GM23338 (cell line): Measurements from ENCODE around the gene TXLNB. TPM values are rescaled to one million over a fixed set of nuclear protein-coding genes. Genes with fewer than 3 reads are reported as not detected.

ENCODE experiments used
- ATAC-seq: fragments of 200-7000 bp; cut with Tn5 transposase; 3 replicates; pipeline ENCODE4 v1.9.1; 2020
- DNase-seq: peaks from one replicate; pipeline ENCODE4 v3.0.0-alpha.2; 2015; ENCODE audit warnings: low spot score
- H2AFZ ChIP-seq: fragments of 200-600 bp; sonication (generic); 2 replicates; pipeline ENCODE4 v1.8.0; 2016; ENCODE audit warnings: antibody characterized with exemption, mild to moderate bottlenecking, moderate library complexity
- H3F3A ChIP-seq: fragments of 200-600 bp; sonication (generic); replicated peaks from 2 replicates; pipeline ENCODE4 v1.8.0; 2017; ENCODE audit warnings: antibody characterized with exemption, mixed run types, low read depth
- H3K27ac ChIP-seq: fragments of 200-600 bp; sonication (generic); 2 replicates; pipeline ENCODE4 v1.6.1; 2016; ENCODE audit warnings: low read depth
- H3K27me3 ChIP-seq: fragments of 200-600 bp; sonication (generic); 2 replicates; pipeline ENCODE4 v1.8.0; 2016; ENCODE audit warnings: mild to moderate bottlenecking, mixed run types, moderate library complexity; ENCODE audit not compliant: insufficient read depth
- H3K36me3 ChIP-seq: fragments of 200-600 bp; sonication (generic); 2 replicates; pipeline ENCODE4 v1.8.0; 2016; ENCODE audit warnings: mild to moderate bottlenecking; ENCODE audit not compliant: insufficient read depth
- H3K4me1 ChIP-seq: fragments of 200-600 bp; sonication (generic); 2 replicates; pipeline ENCODE4 v1.8.0; 2016; ENCODE audit warnings: mild to moderate bottlenecking, moderate library complexity; ENCODE audit not compliant: insufficient read depth
- H3K4me2 ChIP-seq: fragments of 200-600 bp; sonication (generic); 2 replicates; pipeline ENCODE4 v1.7.1; 2017; ENCODE audit warnings: mixed run types
- H3K4me3 ChIP-seq: fragments of 200-600 bp; sonication (generic); 2 replicates; pipeline ENCODE4 v1.6.1; 2016; ENCODE audit warnings: mixed run types
- H3K79me2 ChIP-seq: fragments of 200-600 bp; sonication (generic); replicated peaks from 2 replicates; pipeline ENCODE4 v1.8.0; 2017; ENCODE audit warnings: mild to moderate bottlenecking; ENCODE audit not compliant: insufficient read depth
- H3K9me2 ChIP-seq: fragments of 200-600 bp; sonication (generic); 2 replicates; pipeline ENCODE4 v1.8.0; 2017; ENCODE audit not compliant: insufficient read depth
- H4K20me1 ChIP-seq: fragments of 200-600 bp; sonication (generic); replicated peaks from 2 replicates; pipeline ENCODE4 v1.8.0; 2017; ENCODE audit warnings: mild to moderate bottlenecking; ENCODE audit not compliant: insufficient read depth
- H3K27ac Mint-ChIP-seq: 2 replicates; pipeline ENCODE4 v1.8.0; 2020; ENCODE audit warnings: inconsistent platforms, mild to moderate bottlenecking, moderate library complexity, mixed read lengths
- H3K27me3 Mint-ChIP-seq: 3 replicates; pipeline ENCODE4 v1.8.0; 2022; ENCODE audit warnings: low read depth, mild to moderate bottlenecking, moderate library complexity, mixed read lengths, inconsistent platforms; ENCODE audit not compliant: insufficient read depth, poor library complexity
- H3K36me3 Mint-ChIP-seq: 3 replicates; pipeline ENCODE4 v1.8.0; 2021; ENCODE audit warnings: low read depth, mild to moderate bottlenecking, inconsistent platforms, moderate library complexity, mixed read lengths
- H3K4me1 Mint-ChIP-seq: 3 replicates; pipeline ENCODE4 v1.8.0; 2020; ENCODE audit warnings: mild to moderate bottlenecking, inconsistent platforms, mixed read lengths
- H3K4me3 Mint-ChIP-seq: 3 replicates; pipeline ENCODE4 v1.8.0; 2021; ENCODE audit warnings: moderate library complexity, mild to moderate bottlenecking, inconsistent platforms, mixed read lengths
- H3K9me3 Mint-ChIP-seq: 3 replicates; pipeline ENCODE4 v1.8.0; 2020; ENCODE audit warnings: moderate library complexity, mild to moderate bottlenecking, inconsistent platforms, mixed read lengths
- CREB1 ChIP-seq: fragments of 250-450 bp; sonication (Bioruptor Pico); IDR thresholded peaks from 2 replicates; pipeline ENCODE4 v1.5.0; 2020; ENCODE audit warnings: low read depth, mild to moderate bottlenecking, moderate library complexity
- CTCF ChIP-seq, 2 experiments: fragments of 200-600 bp in 1 of 2; sonication (generic) in 1 of 2; conservative IDR thresholded peaks; 2 replicates each; pipeline versions ENCODE4 v1.5.1 to v1.6.1; 2016 to 2017; ENCODE audit warnings: antibody characterized with exemption in 2 of 2, low read depth in 2 of 2, mild to moderate bottlenecking in 2 of 2, moderate library complexity in 1 of 2
- EZH2 ChIP-seq: fragments of 200-600 bp; sonication (generic); IDR thresholded peaks from one replicate; pipeline ENCODE4 v1.8.0; 2017; ENCODE audit warnings: antibody characterized with exemption, mild to moderate bottlenecking, low read depth; ENCODE audit not compliant: unreplicated experiment
- JUNB ChIP-seq: IDR thresholded peaks from one replicate; pipeline ENCODE4 v1.6.1; 2016; ENCODE audit warnings: antibody characterized with exemption; ENCODE audit not compliant: unreplicated experiment
- NANOG ChIP-seq: IDR thresholded peaks from 2 replicates; pipeline ENCODE4 v1.6.1; 2016; ENCODE audit warnings: antibody characterized with exemption, borderline replicate concordance
- POLR2AphosphoS5 ChIP-seq: IDR thresholded peaks from 2 replicates; pipeline ENCODE4 v1.6.1; 2016; ENCODE audit warnings: antibody characterized with exemption, low read depth
- REST ChIP-seq: IDR thresholded peaks from one replicate; pipeline ENCODE4 v1.6.1; 2018; ENCODE audit warnings: antibody characterized with exemption; ENCODE audit not compliant: unreplicated experiment
- STAT1 ChIP-seq: IDR thresholded peaks from one replicate; pipeline ENCODE4 v1.6.1; 2016; ENCODE audit warnings: antibody characterized with exemption; ENCODE audit not compliant: unreplicated experiment
- ZNF114 ChIP-seq: fragments of 250-450 bp; sonication (Bioruptor Pico); IDR thresholded peaks from 2 replicates; pipeline ENCODE4 v1.5.0; 2020; ENCODE audit warnings: mild to moderate bottlenecking, moderate library complexity
- ZNF331 ChIP-seq: fragments of 250-450 bp; sonication (Bioruptor Pico); IDR thresholded peaks from 2 replicates; pipeline ENCODE4 v1.5.0; 2020; ENCODE audit warnings: low read depth, mild to moderate bottlenecking, moderate library complexity
- ZNF462 ChIP-seq: fragments of 250-450 bp; sonication (Bioruptor Pico); IDR thresholded peaks from 2 replicates; pipeline ENCODE4 v1.5.0; 2020; ENCODE audit warnings: mild to moderate bottlenecking, moderate library complexity
- polyA plus RNA-seq: library from polyadenylated mRNA; unstranded; fragments of >200 nt; fragmentation: Nextera tagmentation; extraction: Ambion mirVana; gene quantifications from 2 replicates; pipeline ENCODE4 v1.2.1, GENCODE V29; 2016
- total RNA-seq: library from RNA; depleted of rRNA; stranded (reverse); fragments of >200 nt; shearing (Covaris generic); gene quantifications from 2 replicates; pipeline ENCODE4 v1.2.3, GENCODE V29; 2014
- TF ChIP-seq, protein P1 (sequence below): IDR thresholded peaks from 2 replicates; pipeline ENCODE4 v1.6.1; 2016; ENCODE audit warnings: antibody characterized with exemption

Gene TXLNB
- total and polyA plus RNA-seq, 2 experiments from 2014 or later: 0.11 to 0.28 TPM

- Histone ChIP-seq H3K4me1 (no peaks in the 10 kb centered on the region), H3K27me3 (no peaks in the 10 kb centered on the region), H3K4me3 (no peak overlapping the region), H3K36me3 (no peaks in the 10 kb centered on the region; the same call in 1 of the 2 replicates), H3K27ac (no peak overlapping the region), H4K20me1 (no peaks in the 10 kb centered on the region), H2AFZ (no peak overlapping the region), H3F3A (no peaks in the 10 kb centered on the region), H3K79me2 (no peaks in the 10 kb centered on the region), H3K4me2 (no peak overlapping the region), H3K9me2 (no peaks in the 10 kb centered on the region)
- TF ChIP-seq CREB1 (no peak), EZH2 (no peak), JUNB (no peak), CTCF (conservative IDR thresholded peaks at IDR 0.05; ENCODE audit: low read depth in 2 of 2) (no peak), ZNF331 (no peak), POLR2AphosphoS5 (no peak), ZNF462 (no peak), NANOG (no peak), ZNF114 (no peak), STAT1 (no peak), REST (no peak)
- TF ChIP-seq, protein P1, sequence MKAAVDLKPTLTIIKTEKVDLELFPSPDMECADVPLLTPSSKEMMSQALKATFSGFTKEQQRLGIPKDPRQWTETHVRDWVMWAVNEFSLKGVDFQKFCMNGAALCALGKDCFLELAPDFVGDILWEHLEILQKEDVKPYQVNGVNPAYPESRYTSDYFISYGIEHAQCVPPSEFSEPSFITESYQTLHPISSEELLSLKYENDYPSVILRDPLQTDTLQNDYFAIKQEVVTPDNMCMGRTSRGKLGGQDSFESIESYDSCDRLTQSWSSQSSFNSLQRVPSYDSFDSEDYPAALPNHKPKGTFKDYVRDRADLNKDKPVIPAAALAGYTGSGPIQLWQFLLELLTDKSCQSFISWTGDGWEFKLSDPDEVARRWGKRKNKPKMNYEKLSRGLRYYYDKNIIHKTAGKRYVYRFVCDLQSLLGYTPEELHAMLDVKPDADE: no peak
- ATAC-seq (no peak), DNase-seq (no peak)
- H3K27me3 Mint-ChIP-seq: peaks cover 2% of the 10 kb centered on the region
- no peak overlapping the region for H3K4me3 Mint-ChIP-seq
- peaks cover 2% of the 10 kb centered on the region; the same call in 1 of the 3 replicates for H3K4me1 Mint-ChIP-seq
- H3K9me3 Mint-ChIP-seq: peaks cover 15% of the 10 kb centered on the region
- H3K36me3 Mint-ChIP-seq: peaks cover 6% of the 10 kb centered on the region; the same call in 1 of the 3 replicates
- H3K27ac Mint-ChIP-seq: no peak overlapping the region
Observed at GRCh38 chr6:139201378-139201777, 90.4 kb downstream of the TXLNB start.
